Kidney (tissue), 14 donors: Measurements from ENCODE around the gene CCSER1. TPM values are rescaled to one million over a fixed set of nuclear protein-coding genes. Genes with fewer than 3 reads are reported as not detected.

Source experiments
- DNase-seq, 5 donors: peaks; one replicate each; pipeline ENCODE4 v3.0.0-alpha.2; 2013 to 2020
- FAIRE-seq: peaks from 2 replicates; lab custom pipeline; 2012; peaks lifted over from hg19 to GRCh38; lab: Jason Lieb, UNC
- H3K27ac ChIP-seq, 2 donors: one replicate each; pipeline ENCODE4 v1.7.0; 2013; ENCODE audit warnings: low read depth in 2 of 2, low read length in 2 of 2, inconsistent platforms in 1 of 2
- H3K27me3 ChIP-seq: one replicate; pipeline ENCODE4 v1.7.1; 2013; ENCODE audit warnings: low read length, inconsistent platforms; ENCODE audit not compliant: control insufficient read depth, insufficient read depth
- H3K36me3 ChIP-seq, 3 donors: one replicate each; pipeline versions ENCODE4 v1.7.0 to v1.7.1; 2013; ENCODE audit warnings: low read length in 3 of 3, control low read depth in 1 of 3, inconsistent platforms in 1 of 3; ENCODE audit not compliant: insufficient read depth in 3 of 3, control insufficient read depth in 2 of 3
- H3K4me1 ChIP-seq, 3 donors: one replicate each; pipeline versions ENCODE4 v1.7.0 to v1.7.1; 2013; ENCODE audit warnings: low read length in 3 of 3, inconsistent platforms in 1 of 3, low read depth in 1 of 3; ENCODE audit not compliant: control insufficient read depth in 2 of 3, insufficient read depth in 2 of 3
- H3K4me3 ChIP-seq, 3 donors: one replicate each; pipeline versions ENCODE4 v1.7.0 to v1.8.1; 2013; ENCODE audit warnings: low read length in 3 of 3, control low read depth in 1 of 3, inconsistent platforms in 1 of 3
- H3K9ac ChIP-seq, 3 donors: one replicate each; pipeline versions ENCODE4 v1.7.0 to v1.7.1; 2013; ENCODE audit warnings: low read length in 3 of 3, control low read depth in 1 of 3, inconsistent platforms in 1 of 3
- H3K9me3 ChIP-seq, 3 donors: one replicate each; pipeline versions ENCODE4 v1.7.0 to v1.7.1; 2013; ENCODE audit warnings: low read length in 3 of 3, control low read depth in 1 of 3, inconsistent platforms in 1 of 3; ENCODE audit not compliant: control insufficient read depth in 2 of 3, insufficient read depth in 1 of 3
- CTCF ChIP-seq: IDR thresholded peaks from 3 replicates; pipeline ENCODE4 v1.5.1; 2012; ENCODE audit warnings: mild to moderate bottlenecking, moderate library complexity, borderline replicate concordance; ENCODE audit not compliant: insufficient read depth; ENCODE audit errors: extremely low read depth
- intact Hi-C: fragments of 100-400 bp; cut with DNase I; formaldehyde crosslinking; loops from one replicate; pipeline ENCODE4 v1.11.1; 2022
- polyA plus RNA-seq: library from polyadenylated mRNA; stranded (reverse); fragments of 350-450 nt; fragmentation: Illumina TruSeq; extraction: RNeasy Lipid Tissue Mini Kit (QIAGEN cat#74804); gene quantifications from one replicate; pipeline ENCODE4 v1.2.3, GENCODE V29; 2014; ENCODE audit warnings: low read depth, low replicate concordance; ENCODE audit not compliant: insufficient read depth
- total RNA-seq: library from RNA; stranded (reverse); fragmentation: NEBNext Ultra II Directional; extraction: Animal tissue kit (Norgen Biotek cat#: 25700); gene quantifications from one replicate; pipeline ENCODE4 v1.2.1, GENCODE V29; 2021
- donor health status: control.
- donor health status: control.
- donor health status: control.
- donor health status: control.
- donor health status: control.
- donor health status: DM: yes; HTN: yes; CAD: no.
- donor health status: Normal renal cell carcinoma (clear cell type).

CCSER1 gene
- total and polyA plus RNA-seq, 2 donors from 2014 or later, result 4.2 to 26.8 TPM

GRCh38 chr4:90603540-90603939 lies 476.3 kb downstream of the CCSER1 start:
- Histone ChIP-seq H3K27ac (no peak overlapping the region), H3K9me3 (no peaks in the 10 kb centered on the region), H3K36me3 (no peaks in the 10 kb centered on the region), H3K9ac (no peak overlapping the region), H3K4me3 (no peak overlapping the region), H3K27me3 (no peaks in the 10 kb centered on the region), H3K4me1 (no peaks in the 10 kb centered on the region)
- intact Hi-C loops, result no loop called here
- FAIRE-seq (no peak), DNase-seq (no peak)
- no peak for TF ChIP-seq CTCF

GRCh38 chr4:90606781-90607180 lies 479.6 kb downstream of the CCSER1 start:
- H3K4me3 ChIP-seq, result no peak overlapping the region
- H3K27ac ChIP-seq, result no peak overlapping the region
- no peaks in the 10 kb centered on the region for H3K9me3 ChIP-seq
- FAIRE-seq, result no peak
- TF ChIP-seq CTCF, result no peak
- H3K9ac ChIP-seq, result no peak overlapping the region
- no peak for DNase-seq
- no peaks in the 10 kb centered on the region for H3K4me1 ChIP-seq
- no peaks in the 10 kb centered on the region for H3K36me3 ChIP-seq
- no peaks in the 10 kb centered on the region for H3K27me3 ChIP-seq
- intact Hi-C loops, result no loop called here

GRCh38 chr4:90614371-90614770 lies 487.2 kb downstream of the CCSER1 start:
- peak in 2 of 5 donors; percentile 21 for DNase-seq
- no peak overlapping the region for H3K4me3 ChIP-seq
- intact Hi-C loops, result no loop called here

More at GRCh38 chr4:90614371-90614770, 487.2 kb downstream of the CCSER1 start:
- Histone ChIP-seq H3K27me3 (no peaks in the 10 kb centered on the region), H3K9ac (no peak overlapping the region), H3K4me1 (no peaks in the 10 kb centered on the region), H3K27ac (no peak overlapping the region), H3K9me3 (no peaks in the 10 kb centered on the region), H3K36me3 (no peaks in the 10 kb centered on the region)
- TF ChIP-seq CTCF, result no peak
- no peak for FAIRE-seq
